GM23338 (cell line): ENCODE measurements around the gene IQSEC3. TPM values are rescaled to one million over a fixed set of nuclear protein-coding genes. Genes with fewer than 3 reads are reported as not detected.

Experiments used
- ATAC-seq: fragments of 200-7000 bp; cut with Tn5 transposase; 3 replicates; pipeline ENCODE4 v1.9.1; 2020
- DNase-seq: peaks from one replicate; pipeline ENCODE4 v3.0.0-alpha.2; 2015; ENCODE audit warnings: low spot score
- H2AFZ ChIP-seq: fragments of 200-600 bp; sonication (generic); 2 replicates; pipeline ENCODE4 v1.8.0; 2016; ENCODE audit warnings: antibody characterized with exemption, mild to moderate bottlenecking, moderate library complexity
- H3F3A ChIP-seq: fragments of 200-600 bp; sonication (generic); replicated peaks from 2 replicates; pipeline ENCODE4 v1.8.0; 2017; ENCODE audit warnings: antibody characterized with exemption, mixed run types, low read depth
- H3K27ac ChIP-seq: fragments of 200-600 bp; sonication (generic); 2 replicates; pipeline ENCODE4 v1.6.1; 2016; ENCODE audit warnings: low read depth
- H3K27me3 ChIP-seq: fragments of 200-600 bp; sonication (generic); 2 replicates; pipeline ENCODE4 v1.8.0; 2016; ENCODE audit warnings: mild to moderate bottlenecking, mixed run types, moderate library complexity; ENCODE audit not compliant: insufficient read depth
- H3K36me3 ChIP-seq: fragments of 200-600 bp; sonication (generic); 2 replicates; pipeline ENCODE4 v1.8.0; 2016; ENCODE audit warnings: mild to moderate bottlenecking; ENCODE audit not compliant: insufficient read depth
- H3K4me1 ChIP-seq: fragments of 200-600 bp; sonication (generic); 2 replicates; pipeline ENCODE4 v1.8.0; 2016; ENCODE audit warnings: mild to moderate bottlenecking, moderate library complexity; ENCODE audit not compliant: insufficient read depth
- H3K4me2 ChIP-seq: fragments of 200-600 bp; sonication (generic); 2 replicates; pipeline ENCODE4 v1.7.1; 2017; ENCODE audit warnings: mixed run types
- H3K4me3 ChIP-seq: fragments of 200-600 bp; sonication (generic); 2 replicates; pipeline ENCODE4 v1.6.1; 2016; ENCODE audit warnings: mixed run types
- H3K79me2 ChIP-seq: fragments of 200-600 bp; sonication (generic); replicated peaks from 2 replicates; pipeline ENCODE4 v1.8.0; 2017; ENCODE audit warnings: mild to moderate bottlenecking; ENCODE audit not compliant: insufficient read depth
- H3K9me2 ChIP-seq: fragments of 200-600 bp; sonication (generic); 2 replicates; pipeline ENCODE4 v1.8.0; 2017; ENCODE audit not compliant: insufficient read depth
- H4K20me1 ChIP-seq: fragments of 200-600 bp; sonication (generic); replicated peaks from 2 replicates; pipeline ENCODE4 v1.8.0; 2017; ENCODE audit warnings: mild to moderate bottlenecking; ENCODE audit not compliant: insufficient read depth
- H3K27ac Mint-ChIP-seq: 2 replicates; pipeline ENCODE4 v1.8.0; 2020; ENCODE audit warnings: inconsistent platforms, mild to moderate bottlenecking, moderate library complexity, mixed read lengths
- H3K27me3 Mint-ChIP-seq: 3 replicates; pipeline ENCODE4 v1.8.0; 2022; ENCODE audit warnings: low read depth, mild to moderate bottlenecking, moderate library complexity, mixed read lengths, inconsistent platforms; ENCODE audit not compliant: insufficient read depth, poor library complexity
- H3K36me3 Mint-ChIP-seq: 3 replicates; pipeline ENCODE4 v1.8.0; 2021; ENCODE audit warnings: low read depth, mild to moderate bottlenecking, inconsistent platforms, moderate library complexity, mixed read lengths
- H3K4me1 Mint-ChIP-seq: 3 replicates; pipeline ENCODE4 v1.8.0; 2020; ENCODE audit warnings: mild to moderate bottlenecking, inconsistent platforms, mixed read lengths
- H3K4me3 Mint-ChIP-seq: 3 replicates; pipeline ENCODE4 v1.8.0; 2021; ENCODE audit warnings: moderate library complexity, mild to moderate bottlenecking, inconsistent platforms, mixed read lengths
- H3K9me3 Mint-ChIP-seq: 3 replicates; pipeline ENCODE4 v1.8.0; 2020; ENCODE audit warnings: moderate library complexity, mild to moderate bottlenecking, inconsistent platforms, mixed read lengths
- CREB1 ChIP-seq: fragments of 250-450 bp; sonication (Bioruptor Pico); IDR thresholded peaks from 2 replicates; pipeline ENCODE4 v1.5.0; 2020; ENCODE audit warnings: low read depth, mild to moderate bottlenecking, moderate library complexity
- EZH2 ChIP-seq: fragments of 200-600 bp; sonication (generic); IDR thresholded peaks from one replicate; pipeline ENCODE4 v1.8.0; 2017; ENCODE audit warnings: antibody characterized with exemption, mild to moderate bottlenecking, low read depth; ENCODE audit not compliant: unreplicated experiment
- EZH2phosphoT487 ChIP-seq: fragments of 200-600 bp; sonication (generic); IDR thresholded peaks from one replicate; pipeline ENCODE4 v1.8.1; 2018; ENCODE audit warnings: antibody characterized with exemption; ENCODE audit not compliant: unreplicated experiment
- JUNB ChIP-seq: IDR thresholded peaks from one replicate; pipeline ENCODE4 v1.6.1; 2016; ENCODE audit warnings: antibody characterized with exemption; ENCODE audit not compliant: unreplicated experiment
- NANOG ChIP-seq: IDR thresholded peaks from 2 replicates; pipeline ENCODE4 v1.6.1; 2016; ENCODE audit warnings: antibody characterized with exemption, borderline replicate concordance
- POLR2AphosphoS5 ChIP-seq: IDR thresholded peaks from 2 replicates; pipeline ENCODE4 v1.6.1; 2016; ENCODE audit warnings: antibody characterized with exemption, low read depth
- STAT1 ChIP-seq: IDR thresholded peaks from one replicate; pipeline ENCODE4 v1.6.1; 2016; ENCODE audit warnings: antibody characterized with exemption; ENCODE audit not compliant: unreplicated experiment
- ZNF114 ChIP-seq: fragments of 250-450 bp; sonication (Bioruptor Pico); IDR thresholded peaks from 2 replicates; pipeline ENCODE4 v1.5.0; 2020; ENCODE audit warnings: mild to moderate bottlenecking, moderate library complexity
- ZNF331 ChIP-seq: fragments of 250-450 bp; sonication (Bioruptor Pico); IDR thresholded peaks from 2 replicates; pipeline ENCODE4 v1.5.0; 2020; ENCODE audit warnings: low read depth, mild to moderate bottlenecking, moderate library complexity
- polyA plus RNA-seq: library from polyadenylated mRNA; unstranded; fragments of >200 nt; fragmentation: Nextera tagmentation; extraction: Ambion mirVana; gene quantifications from 2 replicates; pipeline ENCODE4 v1.2.1, GENCODE V29; 2016
- total RNA-seq: library from RNA; depleted of rRNA; stranded (reverse); fragments of >200 nt; shearing (Covaris generic); gene quantifications from 2 replicates; pipeline ENCODE4 v1.2.3, GENCODE V29; 2014
- TF ChIP-seq, protein P1 (sequence below), 2 experiments: fragments of 200-600 bp in 1 of 2; sonication (generic) in 1 of 2; conservative IDR thresholded peaks; 2 replicates each; pipeline versions ENCODE4 v1.5.1 to v1.6.1; 2016 to 2017; ENCODE audit warnings: antibody characterized with exemption in 2 of 2, low read depth in 2 of 2, mild to moderate bottlenecking in 2 of 2, moderate library complexity in 1 of 2
- TF ChIP-seq, protein P2 (sequence below): IDR thresholded peaks from one replicate; pipeline ENCODE4 v1.6.1; 2018; ENCODE audit warnings: antibody characterized with exemption; ENCODE audit not compliant: unreplicated experiment
- TF ChIP-seq, protein P3 (sequence below): IDR thresholded peaks from 2 replicates; pipeline ENCODE4 v1.6.1; 2016; ENCODE audit warnings: antibody characterized with exemption
- TF ChIP-seq, protein P4 (sequence below): fragments of 250-450 bp; sonication (Bioruptor Pico); IDR thresholded peaks from 2 replicates; pipeline ENCODE4 v1.5.0; 2020; ENCODE audit warnings: mild to moderate bottlenecking, moderate library complexity

IQSEC3 gene
- total and polyA plus RNA-seq, 2 experiments from 2014 or later: 2.1 to 3.6 TPM

DNA sequence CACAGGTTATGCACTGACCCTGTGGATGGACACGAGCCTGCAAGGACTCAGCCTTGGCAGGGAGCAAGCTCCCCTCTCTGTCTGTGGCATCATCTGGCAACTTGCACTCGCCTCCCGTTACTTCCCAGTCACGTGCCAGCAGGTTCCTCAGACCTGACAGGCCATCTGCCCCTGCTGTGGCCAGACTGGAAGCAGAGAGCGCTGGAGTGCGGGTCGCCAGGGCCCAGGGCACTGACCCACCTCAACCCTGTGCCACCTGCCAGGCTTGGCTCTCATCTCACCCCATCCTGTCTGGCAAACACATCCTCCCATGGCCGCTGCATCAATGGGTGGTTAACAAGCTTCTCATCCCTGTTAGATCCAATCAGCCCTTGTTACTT lies 119.0 kb downstream of the IQSEC3 start:
- no peak overlapping the region for H3K4me3 Mint-ChIP-seq
- Histone ChIP-seq H3K36me3 (no peaks in the 10 kb centered on the region), H3K4me3 (no peak overlapping the region), H3K27ac (no peak overlapping the region), H3F3A (no peaks in the 10 kb centered on the region), H3K4me1 (peaks cover 4% of the 10 kb centered on the region; the same call in 1 of the 2 replicates), H4K20me1 (no peaks in the 10 kb centered on the region), H3K9me2 (no peaks in the 10 kb centered on the region), H2AFZ (no peak overlapping the region), H3K4me2 (no peak overlapping the region), H3K27me3 (peaks cover 22% of the 10 kb centered on the region; the same call in 1 of the 2 replicates), H3K79me2 (no peaks in the 10 kb centered on the region)
- H3K4me1 Mint-ChIP-seq: peaks cover 3% of the 10 kb centered on the region; the same call in 1 of the 3 replicates
- H3K9me3 Mint-ChIP-seq: peaks cover 2% of the 10 kb centered on the region; the same call in 2 of the 3 replicates
- TF ChIP-seq, protein P1, sequence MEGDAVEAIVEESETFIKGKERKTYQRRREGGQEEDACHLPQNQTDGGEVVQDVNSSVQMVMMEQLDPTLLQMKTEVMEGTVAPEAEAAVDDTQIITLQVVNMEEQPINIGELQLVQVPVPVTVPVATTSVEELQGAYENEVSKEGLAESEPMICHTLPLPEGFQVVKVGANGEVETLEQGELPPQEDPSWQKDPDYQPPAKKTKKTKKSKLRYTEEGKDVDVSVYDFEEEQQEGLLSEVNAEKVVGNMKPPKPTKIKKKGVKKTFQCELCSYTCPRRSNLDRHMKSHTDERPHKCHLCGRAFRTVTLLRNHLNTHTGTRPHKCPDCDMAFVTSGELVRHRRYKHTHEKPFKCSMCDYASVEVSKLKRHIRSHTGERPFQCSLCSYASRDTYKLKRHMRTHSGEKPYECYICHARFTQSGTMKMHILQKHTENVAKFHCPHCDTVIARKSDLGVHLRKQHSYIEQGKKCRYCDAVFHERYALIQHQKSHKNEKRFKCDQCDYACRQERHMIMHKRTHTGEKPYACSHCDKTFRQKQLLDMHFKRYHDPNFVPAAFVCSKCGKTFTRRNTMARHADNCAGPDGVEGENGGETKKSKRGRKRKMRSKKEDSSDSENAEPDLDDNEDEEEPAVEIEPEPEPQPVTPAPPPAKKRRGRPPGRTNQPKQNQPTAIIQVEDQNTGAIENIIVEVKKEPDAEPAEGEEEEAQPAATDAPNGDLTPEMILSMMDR (conservative IDR thresholded peaks at IDR 0.05; ENCODE audit: low read depth in 2 of 2): no peak
- TF ChIP-seq STAT1 (no peak), EZH2 (no peak), ZNF331 (CRISPR knock-in tag) (no peak), CREB1 (no peak), NANOG (no peak), EZH2phosphoT487 (no peak), JUNB (no peak), ZNF114 (CRISPR knock-in tag) (no peak), POLR2AphosphoS5 (no peak)
- TF ChIP-seq, protein P2, sequence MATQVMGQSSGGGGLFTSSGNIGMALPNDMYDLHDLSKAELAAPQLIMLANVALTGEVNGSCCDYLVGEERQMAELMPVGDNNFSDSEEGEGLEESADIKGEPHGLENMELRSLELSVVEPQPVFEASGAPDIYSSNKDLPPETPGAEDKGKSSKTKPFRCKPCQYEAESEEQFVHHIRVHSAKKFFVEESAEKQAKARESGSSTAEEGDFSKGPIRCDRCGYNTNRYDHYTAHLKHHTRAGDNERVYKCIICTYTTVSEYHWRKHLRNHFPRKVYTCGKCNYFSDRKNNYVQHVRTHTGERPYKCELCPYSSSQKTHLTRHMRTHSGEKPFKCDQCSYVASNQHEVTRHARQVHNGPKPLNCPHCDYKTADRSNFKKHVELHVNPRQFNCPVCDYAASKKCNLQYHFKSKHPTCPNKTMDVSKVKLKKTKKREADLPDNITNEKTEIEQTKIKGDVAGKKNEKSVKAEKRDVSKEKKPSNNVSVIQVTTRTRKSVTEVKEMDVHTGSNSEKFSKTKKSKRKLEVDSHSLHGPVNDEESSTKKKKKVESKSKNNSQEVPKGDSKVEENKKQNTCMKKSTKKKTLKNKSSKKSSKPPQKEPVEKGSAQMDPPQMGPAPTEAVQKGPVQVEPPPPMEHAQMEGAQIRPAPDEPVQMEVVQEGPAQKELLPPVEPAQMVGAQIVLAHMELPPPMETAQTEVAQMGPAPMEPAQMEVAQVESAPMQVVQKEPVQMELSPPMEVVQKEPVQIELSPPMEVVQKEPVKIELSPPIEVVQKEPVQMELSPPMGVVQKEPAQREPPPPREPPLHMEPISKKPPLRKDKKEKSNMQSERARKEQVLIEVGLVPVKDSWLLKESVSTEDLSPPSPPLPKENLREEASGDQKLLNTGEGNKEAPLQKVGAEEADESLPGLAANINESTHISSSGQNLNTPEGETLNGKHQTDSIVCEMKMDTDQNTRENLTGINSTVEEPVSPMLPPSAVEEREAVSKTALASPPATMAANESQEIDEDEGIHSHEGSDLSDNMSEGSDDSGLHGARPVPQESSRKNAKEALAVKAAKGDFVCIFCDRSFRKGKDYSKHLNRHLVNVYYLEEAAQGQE: no peak
- TF ChIP-seq, protein P3, sequence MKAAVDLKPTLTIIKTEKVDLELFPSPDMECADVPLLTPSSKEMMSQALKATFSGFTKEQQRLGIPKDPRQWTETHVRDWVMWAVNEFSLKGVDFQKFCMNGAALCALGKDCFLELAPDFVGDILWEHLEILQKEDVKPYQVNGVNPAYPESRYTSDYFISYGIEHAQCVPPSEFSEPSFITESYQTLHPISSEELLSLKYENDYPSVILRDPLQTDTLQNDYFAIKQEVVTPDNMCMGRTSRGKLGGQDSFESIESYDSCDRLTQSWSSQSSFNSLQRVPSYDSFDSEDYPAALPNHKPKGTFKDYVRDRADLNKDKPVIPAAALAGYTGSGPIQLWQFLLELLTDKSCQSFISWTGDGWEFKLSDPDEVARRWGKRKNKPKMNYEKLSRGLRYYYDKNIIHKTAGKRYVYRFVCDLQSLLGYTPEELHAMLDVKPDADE: no peak
- TF ChIP-seq, protein P4, sequence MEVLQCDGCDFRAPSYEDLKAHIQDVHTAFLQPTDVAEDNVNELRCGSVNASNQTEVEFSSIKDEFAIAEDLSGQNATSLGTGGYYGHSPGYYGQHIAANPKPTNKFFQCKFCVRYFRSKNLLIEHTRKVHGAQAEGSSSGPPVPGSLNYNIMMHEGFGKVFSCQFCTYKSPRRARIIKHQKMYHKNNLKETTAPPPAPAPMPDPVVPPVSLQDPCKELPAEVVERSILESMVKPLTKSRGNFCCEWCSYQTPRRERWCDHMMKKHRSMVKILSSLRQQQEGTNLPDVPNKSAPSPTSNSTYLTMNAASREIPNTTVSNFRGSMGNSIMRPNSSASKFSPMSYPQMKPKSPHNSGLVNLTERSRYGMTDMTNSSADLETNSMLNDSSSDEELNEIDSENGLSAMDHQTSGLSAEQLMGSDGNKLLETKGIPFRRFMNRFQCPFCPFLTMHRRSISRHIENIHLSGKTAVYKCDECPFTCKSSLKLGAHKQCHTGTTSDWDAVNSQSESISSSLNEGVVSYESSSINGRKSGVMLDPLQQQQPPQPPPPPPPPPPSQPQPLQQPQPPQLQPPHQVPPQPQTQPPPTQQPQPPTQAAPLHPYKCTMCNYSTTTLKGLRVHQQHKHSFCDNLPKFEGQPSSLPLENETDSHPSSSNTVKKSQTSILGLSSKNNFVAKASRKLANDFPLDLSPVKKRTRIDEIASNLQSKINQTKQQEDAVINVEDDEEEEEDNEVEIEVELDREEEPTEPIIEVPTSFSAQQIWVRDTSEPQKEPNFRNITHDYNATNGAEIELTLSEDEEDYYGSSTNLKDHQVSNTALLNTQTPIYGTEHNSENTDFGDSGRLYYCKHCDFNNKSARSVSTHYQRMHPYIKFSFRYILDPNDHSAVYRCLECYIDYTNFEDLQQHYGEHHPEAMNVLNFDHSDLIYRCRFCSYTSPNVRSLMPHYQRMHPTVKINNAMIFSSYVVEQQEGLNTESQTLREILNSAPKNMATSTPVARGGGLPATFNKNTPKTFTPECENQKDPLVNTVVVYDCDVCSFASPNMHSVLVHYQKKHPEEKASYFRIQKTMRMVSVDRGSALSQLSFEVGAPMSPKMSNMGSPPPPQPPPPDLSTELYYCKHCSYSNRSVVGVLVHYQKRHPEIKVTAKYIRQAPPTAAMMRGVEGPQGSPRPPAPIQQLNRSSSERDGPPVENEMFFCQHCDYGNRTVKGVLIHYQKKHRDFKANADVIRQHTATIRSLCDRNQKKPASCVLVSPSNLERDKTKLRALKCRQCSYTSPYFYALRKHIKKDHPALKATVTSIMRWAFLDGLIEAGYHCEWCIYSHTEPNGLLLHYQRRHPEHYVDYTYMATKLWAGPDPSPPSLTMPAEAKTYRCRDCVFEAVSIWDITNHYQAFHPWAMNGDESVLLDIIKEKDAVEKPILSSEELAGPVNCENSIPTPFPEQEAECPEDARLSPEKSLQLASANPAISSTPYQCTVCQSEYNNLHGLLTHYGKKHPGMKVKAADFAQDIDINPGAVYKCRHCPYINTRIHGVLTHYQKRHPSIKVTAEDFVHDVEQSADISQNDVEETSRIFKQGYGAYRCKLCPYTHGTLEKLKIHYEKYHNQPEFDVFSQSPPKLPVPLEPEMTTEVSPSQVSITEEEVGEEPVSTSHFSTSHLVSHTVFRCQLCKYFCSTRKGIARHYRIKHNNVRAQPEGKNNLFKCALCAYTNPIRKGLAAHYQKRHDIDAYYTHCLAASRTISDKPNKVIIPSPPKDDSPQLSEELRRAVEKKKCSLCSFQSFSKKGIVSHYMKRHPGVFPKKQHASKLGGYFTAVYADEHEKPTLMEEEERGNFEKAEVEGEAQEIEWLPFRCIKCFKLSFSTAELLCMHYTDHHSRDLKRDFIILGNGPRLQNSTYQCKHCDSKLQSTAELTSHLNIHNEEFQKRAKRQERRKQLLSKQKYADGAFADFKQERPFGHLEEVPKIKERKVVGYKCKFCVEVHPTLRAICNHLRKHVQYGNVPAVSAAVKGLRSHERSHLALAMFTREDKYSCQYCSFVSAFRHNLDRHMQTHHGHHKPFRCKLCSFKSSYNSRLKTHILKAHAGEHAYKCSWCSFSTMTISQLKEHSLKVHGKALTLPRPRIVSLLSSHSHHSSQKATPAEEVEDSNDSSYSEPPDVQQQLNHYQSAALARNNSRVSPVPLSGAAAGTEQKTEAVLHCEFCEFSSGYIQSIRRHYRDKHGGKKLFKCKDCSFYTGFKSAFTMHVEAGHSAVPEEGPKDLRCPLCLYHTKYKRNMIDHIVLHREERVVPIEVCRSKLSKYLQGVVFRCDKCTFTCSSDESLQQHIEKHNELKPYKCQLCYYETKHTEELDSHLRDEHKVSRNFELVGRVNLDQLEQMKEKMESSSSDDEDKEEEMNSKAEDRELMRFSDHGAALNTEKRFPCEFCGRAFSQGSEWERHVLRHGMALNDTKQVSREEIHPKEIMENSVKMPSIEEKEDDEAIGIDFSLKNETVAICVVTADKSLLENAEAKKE (CRISPR knock-in tag): no peak
- H3K27me3 Mint-ChIP-seq: peaks cover 20% of the 10 kb centered on the region
- ATAC-seq (no peak), DNase-seq (no peak)
- H3K36me3 Mint-ChIP-seq: no peaks in the 10 kb centered on the region
- H3K27ac Mint-ChIP-seq: no peak overlapping the region
